GM21423 (cell line): Measurements from ENCODE around the gene PRPF31.
A peak's percentile ranks its signal among the peaks of the same experiment; 100 is the strongest.

Source experiments
- ATAC-seq: cut with Tn5 transposase; IDR thresholded peaks from one replicate; pipeline ENCODE4 v1.9.1; 2021; ENCODE audit warnings: mild to moderate bottlenecking, moderate library complexity; ENCODE audit not compliant: unreplicated experiment

PRPF31 gene

GRCh38 chr19:54138489-54139256 is 23.1 kb downstream of the PRPF31 start:
- ATAC-seq, result no peak

- no peak for ATAC-seq
Measured at GRCh38 chr19:54141356-54141755, 25.8 kb downstream of the PRPF31 start.

GRCh38 chr19:54142166-54142780 is 26.7 kb downstream of the PRPF31 start:
- no peak for ATAC-seq

GRCh38 chr19:54145541-54146158 is 30.1 kb downstream of the PRPF31 start:
- no peak for ATAC-seq

GRCh38 chr19:54147676-54148075 is 32.1 kb downstream of the PRPF31 start:
- no peak for ATAC-seq

- no peak for ATAC-seq
Measured at GRCh38 chr19:54148158-54148557, 32.6 kb downstream of the PRPF31 start.

- ATAC-seq, result no peak
Measured at GRCh38 chr19:54149021-54149812, 33.7 kb downstream of the PRPF31 start.

GRCh38 chr19:54151362-54152035 is 35.9 kb downstream of the PRPF31 start:
- no peak for ATAC-seq

- no peak for ATAC-seq
Measured at GRCh38 chr19:54152267-54152666, 36.7 kb downstream of the PRPF31 start.

GRCh38 chr19:54152878-54153524 is 37.4 kb downstream of the PRPF31 start:
- ATAC-seq, result no peak

- no peak for ATAC-seq
Measured at GRCh38 chr19:54153731-54154326, 38.3 kb downstream of the PRPF31 start.

- no peak for ATAC-seq
Measured at GRCh38 chr19:54154603-54155345, 39.2 kb downstream of the PRPF31 start.

- no peak for ATAC-seq
Measured at GRCh38 chr19:54155694-54156093, 40.1 kb downstream of the PRPF31 start.

GRCh38 chr19:54156490-54156889 is 40.9 kb downstream of the PRPF31 start:
- no peak for ATAC-seq

- ATAC-seq, result no peak
Measured at GRCh38 chr19:54156953-54157352, 41.4 kb downstream of the PRPF31 start.

- ATAC-seq, result no peak
Measured at GRCh38 chr19:54158812-54159351, 43.3 kb downstream of the PRPF31 start.

GRCh38 chr19:54159352-54160181 is 44.0 kb downstream of the PRPF31 start, which contains the start of gene LENG1:
LENG1 (minus strand) TSS chr19:54159721; CDS start chr19:54159695, 26 bp downstream.
- peak; percentile 87 for ATAC-seq
